Activated B cell treated with CpG ODN at 0.5 μM for 24 hours (primary cell): Measurements from ENCODE around the gene SCN4B. TPM values are rescaled to one million over a fixed set of nuclear protein-coding genes. Genes with fewer than 3 reads are reported as not detected.

Experiments
- ATAC-seq: fragments of 200-7000 bp; cut with Tn5 transposase; one replicate; pipeline ENCODE4 v1.10.0; 2021; ENCODE audit warnings: low read depth, mild to moderate bottlenecking, moderate library complexity
- CTCF ChIA-PET: fragments of 350-600 bp; sonication (Branson Sonifier 250); formaldehyde crosslinking; loops from one replicate; lab custom pipeline; 2021; ENCODE audit warnings: antibody characterized with exemption; lab: Charles Lee
- POLR2A ChIA-PET: fragments of 350-600 bp; sonication (Branson Sonifier 250); formaldehyde crosslinking; loops from one replicate; lab custom pipeline; 2021; ENCODE audit warnings: antibody characterized with exemption; lab: Charles Lee
- DNase-seq: peaks from one replicate; pipeline ENCODE4 v3.0.0; 2022
- H3K27ac Mint-ChIP-seq: one replicate; pipeline ENCODE4 v1.8.0; 2020; ENCODE audit warnings: mixed read lengths
- H3K27me3 Mint-ChIP-seq: one replicate; pipeline ENCODE4 v1.8.0; 2021; ENCODE audit warnings: mixed read lengths
- H3K36me3 Mint-ChIP-seq: one replicate; pipeline ENCODE4 v1.8.0; 2021; ENCODE audit warnings: low read depth, mixed read lengths
- H3K4me1 Mint-ChIP-seq: one replicate; pipeline ENCODE4 v1.8.0; 2021; ENCODE audit warnings: mixed read lengths
- H3K4me3 Mint-ChIP-seq: one replicate; pipeline ENCODE4 v1.8.0; 2020; ENCODE audit warnings: mild to moderate bottlenecking, mixed read lengths
- H3K9me3 Mint-ChIP-seq: one replicate; pipeline ENCODE4 v1.8.0; 2020; ENCODE audit warnings: mixed read lengths
- CTCF ChIP-seq: fragments of 200-600 bp; IDR thresholded peaks from one replicate; pipeline ENCODE4 v1.8.0; 2022; ENCODE audit warnings: antibody characterized with exemption, mild to moderate bottlenecking
- intact Hi-C: fragments of 100-400 bp; cut with micrococcal nuclease; formaldehyde crosslinking; loops from one replicate; pipeline ENCODE4 v1.15.1; 2024
- total RNA-seq: library from RNA; stranded (reverse); gene quantifications from 2 replicates; pipeline ENCODE4 v1.2.3, GENCODE V29; 2022

Gene SCN4B
- total RNA-seq, 1 donor from 2014 or later, result not detected

DNA sequence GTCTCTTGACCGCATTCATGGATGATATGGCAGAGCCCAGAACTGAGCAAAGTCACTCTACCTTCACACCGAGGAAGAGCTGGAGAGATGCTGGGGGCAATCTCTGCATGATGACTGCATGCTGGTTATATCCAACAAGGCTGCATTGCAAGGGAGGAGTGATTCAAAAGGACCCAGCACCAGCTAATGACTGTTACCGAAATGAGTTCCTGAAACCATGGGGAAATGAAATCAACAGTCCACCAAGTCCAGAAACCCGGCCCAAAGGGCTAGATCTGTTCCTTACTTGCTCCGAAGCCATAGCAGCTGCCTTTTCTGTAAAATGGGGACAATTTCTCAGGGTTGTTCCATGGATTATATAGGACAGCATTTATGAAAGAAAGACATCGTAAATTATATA lies 64.7 kb downstream of the SCN4B start:
- peaks cover 7% of the 10 kb centered on the region for H3K27me3 Mint-ChIP-seq
- CTCF ChIA-PET, result no interaction called here
- ATAC-seq, result no peak
- intact Hi-C loops, result no loop called here
- POLR2A ChIA-PET, result no interaction called here
- no peak overlapping the region for H3K4me3 Mint-ChIP-seq
- no peaks in the 10 kb centered on the region for H3K36me3 Mint-ChIP-seq
- peaks cover 12% of the 10 kb centered on the region for H3K4me1 Mint-ChIP-seq
- H3K9me3 Mint-ChIP-seq, result peaks cover 12% of the 10 kb centered on the region
- no peak overlapping the region for H3K27ac Mint-ChIP-seq
- DNase-seq, result no peak
- no peak for TF ChIP-seq CTCF

DNA sequence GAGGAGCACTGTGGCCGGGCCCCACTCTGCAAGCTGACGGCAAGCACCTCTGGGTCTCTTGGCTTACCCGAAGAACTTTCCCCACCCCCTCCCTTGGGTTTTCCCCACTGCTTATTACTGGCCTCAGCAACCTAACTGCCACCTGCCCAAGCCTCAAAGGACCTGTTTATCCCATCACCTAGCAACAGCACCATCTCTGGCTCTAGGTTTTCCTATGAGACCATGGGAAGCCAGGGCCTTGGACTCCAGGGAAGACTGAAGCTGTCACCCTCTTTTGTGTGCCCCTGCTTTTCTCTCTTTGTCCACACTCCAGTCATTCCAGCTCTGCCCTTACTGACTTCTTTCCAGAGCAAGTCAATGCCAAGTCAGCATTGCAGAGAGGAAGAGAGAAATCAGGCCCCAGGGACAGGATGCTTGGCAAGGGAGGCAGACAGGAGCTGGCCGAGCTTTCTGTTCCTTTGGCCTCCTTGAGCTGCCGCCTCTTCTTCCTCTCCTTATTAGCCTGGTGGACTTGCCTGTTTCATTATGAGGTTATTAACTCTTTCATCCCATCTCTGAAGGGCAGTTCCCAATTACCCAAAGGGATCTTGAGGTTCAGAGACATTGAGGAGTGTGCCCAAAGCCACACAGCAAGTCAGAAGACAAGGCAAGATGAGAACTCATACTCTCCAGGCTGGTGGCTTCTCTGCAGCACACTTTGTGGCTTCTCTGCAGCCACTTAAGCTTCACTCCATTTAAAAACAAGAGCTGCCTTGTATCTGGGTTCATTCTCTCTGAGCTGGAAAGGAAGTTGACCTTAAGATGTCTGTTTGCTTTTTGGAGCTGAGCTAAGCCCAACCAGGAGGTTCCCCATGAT lies 65.5 kb downstream of the SCN4B start, which contains the start of gene SMIM35:
Gene SMIM35 (minus strand): TSS at position 51 of the 856 bp plus-strand sequence. CDS start 206 bp downstream, outside the sequence.
- ChIA-PET CTCF (interaction anchor here (0.8 kb wide), 1 partner anchor 140 kb away, joined by 3 read pairs; no protein-coding TSS in a partner anchor), POLR2A (no interaction called here)
- no peak for TF ChIP-seq CTCF
- intact Hi-C loops, result no loop called here
- Mint-ChIP-seq H3K36me3 (no peaks in the 10 kb centered on the region), H3K27ac (no peak within 1 kb of the TSS), H3K4me3 (no peak within 1 kb of the TSS), H3K27me3 (peaks cover 7% of the 10 kb centered on the region), H3K9me3 (peaks cover 12% of the 10 kb centered on the region), H3K4me1 (peaks cover 12% of the 10 kb centered on the region)
- no peak for DNase-seq
- ATAC-seq, result no peak

DNA sequence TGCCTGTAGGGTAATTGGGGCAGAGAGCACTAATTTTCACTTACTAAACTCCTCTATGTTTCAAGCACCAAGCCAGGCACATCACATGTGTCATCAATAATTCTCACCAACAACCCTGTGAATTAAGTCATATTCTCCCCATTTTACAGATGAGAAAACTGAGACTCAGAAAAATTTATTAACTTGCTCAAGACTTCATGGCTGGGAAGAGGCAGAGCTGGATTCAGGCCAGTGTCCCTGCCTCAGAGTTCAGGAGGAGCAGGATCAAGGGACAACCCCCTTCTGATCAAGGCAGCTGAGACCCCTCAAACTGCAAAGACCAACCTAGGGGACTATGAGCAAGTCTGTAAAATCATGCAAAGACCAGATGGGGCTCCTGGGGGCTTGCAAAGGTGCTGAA lies 68.0 kb downstream of the SCN4B start:
- POLR2A ChIA-PET, result no interaction called here
- CTCF ChIA-PET, result no interaction called here
- intact Hi-C loops, result no loop called here
- no peak overlapping the region for H3K27ac Mint-ChIP-seq
- peaks cover 14% of the 10 kb centered on the region for H3K27me3 Mint-ChIP-seq
- H3K4me3 Mint-ChIP-seq, result no peak overlapping the region
- H3K4me1 Mint-ChIP-seq, result peaks cover 12% of the 10 kb centered on the region
- TF ChIP-seq CTCF, result no peak
- ATAC-seq (no peak), DNase-seq (no peak)
- H3K9me3 Mint-ChIP-seq, result peaks cover 12% of the 10 kb centered on the region
- H3K36me3 Mint-ChIP-seq, result no peaks in the 10 kb centered on the region

DNA sequence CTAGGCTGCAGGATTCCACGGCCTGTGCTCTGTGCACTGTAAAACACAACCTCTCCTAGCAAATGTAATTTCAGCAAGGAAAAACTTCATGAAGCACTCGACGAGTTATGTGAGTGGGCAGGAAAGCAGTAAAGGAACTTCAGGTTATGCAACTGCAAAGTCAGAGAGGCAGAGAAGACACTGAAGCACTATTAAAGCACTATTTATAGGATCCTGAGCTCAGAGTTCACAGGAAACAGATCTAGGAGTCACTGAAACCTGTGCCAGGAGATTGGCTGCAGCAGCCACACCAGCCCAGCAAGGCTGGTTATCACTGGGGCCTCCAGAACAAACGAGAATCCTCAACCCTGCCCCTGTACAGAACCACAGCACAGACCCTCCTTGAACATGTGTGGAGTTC lies 68.4 kb downstream of the SCN4B start:
- CTCF ChIA-PET, result no interaction called here
- H3K4me1 Mint-ChIP-seq, result peaks cover 12% of the 10 kb centered on the region
- POLR2A ChIA-PET, result no interaction called here
- DNase-seq (no peak), ATAC-seq (no peak)
- no peak overlapping the region for H3K4me3 Mint-ChIP-seq
- H3K27me3 Mint-ChIP-seq, result peaks cover 14% of the 10 kb centered on the region
- H3K27ac Mint-ChIP-seq, result no peak overlapping the region
- intact Hi-C loops, result no loop called here
- H3K9me3 Mint-ChIP-seq, result peaks cover 12% of the 10 kb centered on the region
- no peaks in the 10 kb centered on the region for H3K36me3 Mint-ChIP-seq
- TF ChIP-seq CTCF, result no peak

Other genes with a start within 250 kb of the SCN4B start
- gene TMPRSS13, start 223.4 kb downstream of the SCN4B start, total RNA-seq, result 3.4 and 3.7 TPM in 2 replicates
- gene IL10RA, start 166.4 kb downstream of the SCN4B start, total RNA-seq, result 303 and 350 TPM in 2 replicates
- gene TMPRSS4, start 75.7 kb downstream of the SCN4B start, total RNA-seq, result not detected in 2 replicates
- 1.8 and 1.9 TPM in 2 replicates for gene SMIM35, start 65.9 kb downstream of the SCN4B start, total RNA-seq
- gene SCN2B, start 23.8 kb upstream of the SCN4B start, total RNA-seq, result not detected in 2 replicates
- 1.2 and 1.5 TPM in 2 replicates for gene JAML, start 72.2 kb upstream of the SCN4B start, total RNA-seq
- gene MPZL3, start 99.5 kb upstream of the SCN4B start, total RNA-seq, result 2.9 and 3.7 TPM in 2 replicates
- 0.29 TPM in 1 of 2 replicates, not detected in the other for gene MPZL2, start 111.5 kb upstream of the SCN4B start, total RNA-seq
- gene CD3E, start 151.9 kb upstream of the SCN4B start, total RNA-seq, result 0.59 and 0.95 TPM in 2 replicates
- 1.8 TPM in 1 of 2 replicates, not detected in the other for gene CD3D, start 189.9 kb upstream of the SCN4B start, total RNA-seq
- gene CD3G, start 191.5 kb upstream of the SCN4B start, total RNA-seq, result 0.20 TPM in 1 of 2 replicates, not detected in the other
- gene UBE4A, start 206.8 kb upstream of the SCN4B start, total RNA-seq, result 28.4 and 34.2 TPM in 2 replicates
- gene ATP5MG, start 248.8 kb upstream of the SCN4B start, total RNA-seq, result 199 and 230 TPM in 2 replicates